GM10847 (cell line): Measurements from ENCODE around the gene TMUB1.

ENCODE experiments used
- POLR2A ChIP-seq: IDR thresholded peaks from 2 replicates; pipeline ENCODE4 v1.6.1; 2011; ENCODE audit not compliant: insufficient read length; ENCODE audit errors: extremely low read depth

TMUB1 gene

GRCh38 chr7:151048911-151049463 lies 34.3 kb downstream of the TMUB1 start:
- TF ChIP-seq POLR2A, result no peak

GRCh38 chr7:151047976-151048815 lies 35.1 kb downstream of the TMUB1 start, which contains the start of gene ASIC3:
ASIC3 (plus strand) TSS chr7:151048531; CDS start chr7:151048886, 355 bp downstream.
- TF ChIP-seq POLR2A, result no peak

- no peak for TF ChIP-seq POLR2A
Observed at GRCh38 chr7:151046603-151047573, 36.4 kb downstream of the TMUB1 start.

- no peak for TF ChIP-seq POLR2A
Observed at GRCh38 chr7:151045967-151046366, 37.3 kb downstream of the TMUB1 start.

GRCh38 chr7:151045262-151045661 lies 38.0 kb downstream of the TMUB1 start:
- no peak for TF ChIP-seq POLR2A

GRCh38 chr7:151043959-151044358 lies 39.3 kb downstream of the TMUB1 start:
- no peak for TF ChIP-seq POLR2A

GRCh38 chr7:151040616-151041375 lies 42.5 kb downstream of the TMUB1 start:
- no peak for TF ChIP-seq POLR2A

GRCh38 chr7:151039850-151040548 lies 43.3 kb downstream of the TMUB1 start:
- TF ChIP-seq POLR2A, result no peak

GRCh38 chr7:151038951-151039849 lies 44.1 kb downstream of the TMUB1 start:
- no peak for TF ChIP-seq POLR2A

GRCh38 chr7:151035902-151036301 lies 47.4 kb downstream of the TMUB1 start:
- no peak for TF ChIP-seq POLR2A

GRCh38 chr7:151035026-151035717 lies 48.1 kb downstream of the TMUB1 start:
- TF ChIP-seq POLR2A, result no peak

GRCh38 chr7:151034312-151035025 lies 48.8 kb downstream of the TMUB1 start:
- no peak for TF ChIP-seq POLR2A

- TF ChIP-seq POLR2A, result no peak
Observed at GRCh38 chr7:151033864-151034249, 49.4 kb downstream of the TMUB1 start.
